HepG2 (cell line): ENCODE measurements around the gene RRBP1. TPM values are rescaled to one million over a fixed set of nuclear protein-coding genes. Genes with fewer than 3 reads are reported as not detected.

Source experiments
- ATAC-seq: fragments of 200-7000 bp; cut with Tn5 transposase; 3 replicates; pipeline ENCODE4 v1.9.1; 2020; ENCODE audit warnings: mild to moderate bottlenecking, moderate library complexity
- BruUV-seq: library from RNA; stranded (reverse); fragments of 400-500 nt; replicated peaks from 2 replicates; lab custom pipeline; 2021; lab: Mats Ljungman, UMichigan
- CTCF ChIA-PET: fragments of 300-600 bp; formaldehyde crosslinking; extraction: SDS; loops from one replicate; lab custom pipeline; 2021; ENCODE audit warnings: low total read pairs, inconsistent platforms, low intra/inter-chr PET ratio; lab: Yijun Ruan, JAX
- POLR2A ChIA-PET: fragments of 350-600 bp; sonication (Branson Sonifier 250); formaldehyde crosslinking; loops from one replicate; lab custom pipeline; 2020; ENCODE audit warnings: antibody characterized with exemption, inconsistent platforms; lab: Yijun Ruan, JAX
- DNase-seq: peaks from one replicate; pipeline ENCODE4 v3.0.0-alpha.2; 2015; ENCODE audit warnings: low spot score
- FAIRE-seq: peaks from 3 replicates; lab custom pipeline; 2011; peaks lifted over from hg19 to GRCh38; lab: Jason Lieb, UNC
- H2AFZ ChIP-seq: one replicate; pipeline ENCODE4 v1.6.1; 2011; ENCODE audit warnings: low read length, inconsistent platforms
- H3K27ac ChIP-seq: fragments of 300-600 bp; 3 replicates; pipeline ENCODE4 v1.8.0; 2011; ENCODE audit warnings: mixed run types, mild to moderate bottlenecking, mixed read lengths, low read length, inconsistent platforms; ENCODE audit not compliant: insufficient read depth; ENCODE audit errors: extremely low read length
- H3K27me3 ChIP-seq, 2 experiments: fragments of 200-600 bp in 1 of 2; 2 replicates in 1 of 2; 3 replicates in 1 of 2; pipeline versions ENCODE4 v1.6.0 to v1.8.0; 2011; ENCODE audit warnings: low read length in 2 of 2, mild to moderate bottlenecking in 2 of 2, moderate library complexity in 2 of 2, inconsistent platforms in 1 of 2; ENCODE audit not compliant: insufficient read depth in 2 of 2, control insufficient read depth in 1 of 2
- H3K36me3 ChIP-seq, 2 experiments: fragments of 200-600 bp in 1 of 2; replicated peaks in 1 of 2; 2 replicates in 1 of 2; 3 replicates in 1 of 2; pipeline versions ENCODE4 v1.5.1 to v1.8.0; 2011; ENCODE audit warnings: low read length in 2 of 2, inconsistent platforms in 1 of 2; ENCODE audit not compliant: insufficient read depth in 2 of 2, control insufficient read depth in 1 of 2
- H3K4me1 ChIP-seq: 2 replicates; pipeline ENCODE4 v1.5.1; 2012; ENCODE audit warnings: low read length, inconsistent platforms; ENCODE audit not compliant: insufficient read depth
- H3K4me2 ChIP-seq: 2 replicates; pipeline ENCODE4 v1.6.0; 2011; ENCODE audit warnings: low read depth, low read length, inconsistent platforms
- H3K4me3 ChIP-seq, 3 experiments: fragments of 200-600 bp in 1 of 3; sonication (generic), shearing (Covaris generic) in 1 of 3; replicated peaks in 1 of 3; 2 replicates each; pipeline ENCODE4 v1.5.1; 2011 to 2016; ENCODE audit warnings: low read length in 3 of 3, inconsistent platforms in 2 of 3, low read depth in 2 of 3, mild to moderate bottlenecking in 2 of 3, control low read depth in 1 of 3, mixed read lengths in 1 of 3; ENCODE audit not compliant: insufficient read depth in 1 of 3
- H3K79me2 ChIP-seq: one replicate; pipeline ENCODE4 v1.6.1; 2011; ENCODE audit warnings: low read length, inconsistent platforms; ENCODE audit not compliant: insufficient read depth
- H3K9ac ChIP-seq: 2 replicates; pipeline ENCODE4 v1.6.0; 2011; ENCODE audit warnings: mild to moderate bottlenecking, low read depth, low read length, inconsistent platforms; ENCODE audit not compliant: insufficient read depth
- H3K9me3 ChIP-seq: 2 replicates; pipeline ENCODE4 v1.5.1; 2012; ENCODE audit warnings: mild to moderate bottlenecking, low read length
- H4K20me1 ChIP-seq: 2 replicates; pipeline ENCODE4 v1.6.0; 2011; ENCODE audit warnings: inconsistent platforms, mild to moderate bottlenecking, low read length, moderate library complexity; ENCODE audit not compliant: insufficient read depth
- HOXA3 ChIP-seq: sonication (generic); formaldehyde crosslinking; IDR thresholded peaks from 2 replicates; pipeline ENCODE4 v1.5.0; 2020; ENCODE audit warnings: missing genetic modification reagents
- MXI1 ChIP-seq: IDR thresholded peaks from 3 replicates; pipeline ENCODE4 v1.6.1; 2012; ENCODE audit warnings: low read depth, low read length, inconsistent platforms, borderline replicate concordance
- REL ChIP-seq: sonication (generic); formaldehyde crosslinking; conservative IDR thresholded peaks from 2 replicates; pipeline ENCODE4 v1.8.0; 2022; ENCODE audit warnings: mild to moderate bottlenecking, missing genetic modification reagents, moderate library complexity
- SMAD1 ChIP-seq: sonication (generic); formaldehyde crosslinking; IDR thresholded peaks from 2 replicates; pipeline ENCODE4 v1.4.0; 2020; ENCODE audit warnings: missing genetic modification reagents, low read depth, mild to moderate bottlenecking, borderline replicate concordance
- TBX2 ChIP-seq: sonication (generic); formaldehyde crosslinking; IDR thresholded peaks from 2 replicates; pipeline ENCODE4 v1.5.0; 2020; ENCODE audit warnings: missing genetic modification reagents, mild to moderate bottlenecking, borderline replicate concordance
- ZBTB39 ChIP-seq: sonication (generic); formaldehyde crosslinking; IDR thresholded peaks from 2 replicates; pipeline ENCODE4 v1.5.0; 2020; ENCODE audit warnings: missing genetic modification reagents
- ZNF597 ChIP-seq: sonication (generic); formaldehyde crosslinking; IDR thresholded peaks from 2 replicates; pipeline ENCODE4 v1.5.0; 2020; ENCODE audit warnings: missing genetic modification reagents
- ZNF709 ChIP-seq: sonication (generic); formaldehyde crosslinking; IDR thresholded peaks from 2 replicates; pipeline ENCODE4 v1.5.0; 2020; ENCODE audit warnings: mild to moderate bottlenecking, missing genetic modification reagents
- ZNF75D ChIP-seq: sonication (generic); formaldehyde crosslinking; IDR thresholded peaks from 2 replicates; pipeline ENCODE4 v1.8.1; 2023; ENCODE audit warnings: missing genetic modification reagents, mild to moderate bottlenecking, borderline replicate concordance
- WGBS: methylation state at CpG from one replicate; pipeline ENCODE4 v1.1.6; 2017; ENCODE audit warnings: low lambda C conversion rate; 5-methylcytosine and 5-hydroxymethylcytosine counted together
- in situ Hi-C: cut with HindIII; loops from 2 replicates; pipeline ENCODE4 v1.10.0; 2017; ENCODE audit warnings: low pct_unique_long_range_greater_than_20kb; ENCODE audit not compliant: extremely low pct_ligation_motif_present
- intact Hi-C: fragments of 100-400 bp; cut with micrococcal nuclease; formaldehyde crosslinking; loops from one replicate; pipeline ENCODE4 v1.10.0; 2022; ENCODE audit not compliant: unreplicated experiment
- polyA plus RNA-seq, 8 experiments: library from polyadenylated mRNA; depleted of rRNA in 3 of 8; stranded (reverse) in 7 of 8; unstranded in 1 of 8; fragments of >200 nt; fragmentation: Illumina TruSeq in 4 of 8; extraction: Trizol in 4 of 8; gene quantifications; 2 replicates each; pipeline versions ENCODE4 v1.2.1 to v1.2.3, GENCODE V29; 2011 to 2016; ENCODE audit warnings: low read depth in 4 of 8, missing spikeins in 1 of 8, mixed read lengths in 1 of 8; ENCODE audit not compliant: insufficient read depth in 1 of 8
- total RNA-seq, 5 experiments: library from RNA; depleted of rRNA; stranded (reverse); fragments of >200 nt; fragmentation: Illumina TruSeq; extraction: Trizol; gene quantifications; 2 replicates each; pipeline ENCODE4 v1.2.3, GENCODE V29; 2016; ENCODE audit warnings: low read depth in 1 of 5
- TF ChIP-seq, protein P1 (sequence below), 2 experiments: sonication (generic) in 1 of 2; formaldehyde crosslinking in 1 of 2; IDR thresholded peaks; 2 replicates each; pipeline versions ENCODE4 v1.4.0 to v1.6.1; 2016 to 2020; ENCODE audit warnings: borderline replicate concordance in 1 of 2, low read depth in 1 of 2, mild to moderate bottlenecking in 1 of 2, missing genetic modification reagents in 1 of 2
- TF ChIP-seq, protein P2 (sequence below): sonication (generic); formaldehyde crosslinking; IDR thresholded peaks from 2 replicates; pipeline ENCODE4 v1.8.1; 2023; ENCODE audit warnings: missing genetic modification reagents, mild to moderate bottlenecking, borderline replicate concordance

Gene RRBP1
- total and polyA plus RNA-seq, 2 of the 13 experiments (the other 11 are each of a cell fraction or from before 2014, with no cell fraction given): 150 to 222 TPM

DNA sequence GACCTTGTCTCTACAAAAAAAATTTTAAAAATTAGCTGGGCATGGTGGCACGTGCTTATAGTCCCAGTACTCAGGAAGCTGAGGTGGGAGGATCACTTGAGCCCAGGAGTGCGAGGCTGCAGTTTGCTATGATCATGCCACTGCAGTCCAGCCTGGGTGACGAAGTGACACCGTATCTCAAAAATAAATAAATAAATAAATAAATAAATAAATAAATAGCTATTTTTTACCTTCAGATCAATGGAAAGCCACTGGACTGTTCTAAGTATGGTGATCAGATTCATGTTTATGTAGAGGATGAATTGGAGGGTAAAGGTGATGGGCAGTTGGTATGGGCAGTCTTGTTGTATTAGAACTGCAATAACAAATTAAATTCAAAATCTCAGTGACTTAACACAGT lies 88.1 kb downstream of the RRBP1 start:
- H3K27ac ChIP-seq: no peak overlapping the region
- peaks cover 7% of the 10 kb centered on the region; the same call in 1 of the 2 replicates for H3K9me3 ChIP-seq
- H3K9ac ChIP-seq: no peak overlapping the region
- intact Hi-C loops: no loop called here
- no TSS peak for BruUV-seq
- WGBS: 96% methylated on average over 4 of the region's 4 CpGs
- no peaks in the 10 kb centered on the region for H3K4me1 ChIP-seq
- no peak for ATAC-seq
- ChIA-PET POLR2A (interaction anchor here (1.0 kb wide), 1 partner anchor 13 kb away, joined by 3 read pairs; no protein-coding TSS in a partner anchor), CTCF (no interaction called here)
- no peak overlapping the region for H3K4me2 ChIP-seq
- no peak for DNase-seq
- FAIRE-seq: no peak
- TF ChIP-seq MXI1: no peak
- TF ChIP-seq HOXA3: no peak
- TF ChIP-seq SMAD1 (CRISPR knock-in tag): no peak
- TF ChIP-seq TBX2: no peak
- TF ChIP-seq ZNF709 (CRISPR knock-in tag): no peak
- TF ChIP-seq REL (CRISPR knock-in tag): no peak
- TF ChIP-seq, protein P1, sequence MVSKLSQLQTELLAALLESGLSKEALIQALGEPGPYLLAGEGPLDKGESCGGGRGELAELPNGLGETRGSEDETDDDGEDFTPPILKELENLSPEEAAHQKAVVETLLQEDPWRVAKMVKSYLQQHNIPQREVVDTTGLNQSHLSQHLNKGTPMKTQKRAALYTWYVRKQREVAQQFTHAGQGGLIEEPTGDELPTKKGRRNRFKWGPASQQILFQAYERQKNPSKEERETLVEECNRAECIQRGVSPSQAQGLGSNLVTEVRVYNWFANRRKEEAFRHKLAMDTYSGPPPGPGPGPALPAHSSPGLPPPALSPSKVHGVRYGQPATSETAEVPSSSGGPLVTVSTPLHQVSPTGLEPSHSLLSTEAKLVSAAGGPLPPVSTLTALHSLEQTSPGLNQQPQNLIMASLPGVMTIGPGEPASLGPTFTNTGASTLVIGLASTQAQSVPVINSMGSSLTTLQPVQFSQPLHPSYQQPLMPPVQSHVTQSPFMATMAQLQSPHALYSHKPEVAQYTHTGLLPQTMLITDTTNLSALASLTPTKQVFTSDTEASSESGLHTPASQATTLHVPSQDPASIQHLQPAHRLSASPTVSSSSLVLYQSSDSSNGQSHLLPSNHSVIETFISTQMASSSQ (IDR thresholded peaks at IDR 0.05; ENCODE audit: low read depth): no peak
- TF ChIP-seq, protein P1 (CRISPR knock-in tag; IDR thresholded peaks at IDR 0.05; ENCODE audit: borderline replicate concordance): no peak
- TF ChIP-seq ZBTB39: no peak
- no peak for TF ChIP-seq ZNF75D (CRISPR knock-in tag)
- no peak for TF ChIP-seq ZNF597 (CRISPR knock-in tag)
- TF ChIP-seq, protein P2, sequence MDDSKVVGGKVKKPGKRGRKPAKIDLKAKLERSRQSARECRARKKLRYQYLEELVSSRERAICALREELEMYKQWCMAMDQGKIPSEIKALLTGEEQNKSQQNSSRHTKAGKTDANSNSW (CRISPR knock-in tag): no peak
- H3K4me3 ChIP-seq: no peak overlapping the region
- H3K27me3 ChIP-seq: no peaks in the 10 kb centered on the region
- no peaks in the 10 kb centered on the region for H4K20me1 ChIP-seq
- H3K79me2 ChIP-seq: peaks cover 49% of the 10 kb centered on the region
- H3K36me3 ChIP-seq: no peaks in the 10 kb centered on the region; a peak in 1 of 5 replicates
- H2AFZ ChIP-seq: no peak overlapping the region
- in situ Hi-C loops: no loop called here
